Esophagus muscularis mucosa (tissue), 4 donors: ENCODE measurements around the gene TRPM3.

Experiments
- CTCF ChIP-seq, 3 experiments: fragments of 200-600 bp in 2 of 3; fragments of 450-650 bp in 1 of 3; sonication (generic) in 2 of 3; IDR thresholded peaks; one replicate each; pipeline ENCODE4 v1.5.1; 2017 to 2019; ENCODE audit warnings: antibody characterized with exemption in 3 of 3, mild to moderate bottlenecking in 2 of 3, moderate library complexity in 1 of 3
- EP300 ChIP-seq: sonication (generic); formaldehyde crosslinking; IDR thresholded peaks from one replicate; pipeline ENCODE4 v1.6.1; 2017; ENCODE audit warnings: antibody characterized with exemption
- POLR2A ChIP-seq: fragments of 450-650 bp; IDR thresholded peaks from one replicate; pipeline ENCODE4 v1.6.1; 2017; ENCODE audit warnings: antibody characterized with exemption, moderate library complexity, mild to moderate bottlenecking, low read depth

- TF ChIP-seq POLR2A (no peak), CTCF (IDR thresholded peaks at IDR 0.05) (no peak), EP300 (no peak)
Observed at GRCh38 chr9:70981312-70981711, 140.1 kb downstream of the TRPM3 start.
